Measurements from ENCODE around the gene PAPPA.

Gene PAPPA

DNA sequence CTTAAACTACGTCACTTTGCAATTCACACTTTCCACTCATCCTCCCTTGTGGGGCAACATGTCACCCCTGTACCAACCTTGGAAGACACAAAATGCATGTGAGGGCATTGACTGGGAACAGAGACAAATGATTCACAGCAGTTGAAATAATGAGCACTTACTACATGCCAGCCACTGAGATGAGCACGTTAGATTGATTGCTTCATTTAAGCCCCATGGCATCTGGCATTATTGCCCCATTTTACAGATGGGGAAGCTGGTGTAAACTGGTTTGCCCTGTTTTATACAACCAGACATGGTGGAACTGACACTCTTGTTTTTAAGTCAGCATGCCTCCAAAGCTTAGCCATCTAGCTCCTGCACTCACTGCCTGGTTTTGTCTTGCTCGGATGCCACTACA, 204.7 kb downstream of the PAPPA start:
- no peak for DNase-seq

DNA sequence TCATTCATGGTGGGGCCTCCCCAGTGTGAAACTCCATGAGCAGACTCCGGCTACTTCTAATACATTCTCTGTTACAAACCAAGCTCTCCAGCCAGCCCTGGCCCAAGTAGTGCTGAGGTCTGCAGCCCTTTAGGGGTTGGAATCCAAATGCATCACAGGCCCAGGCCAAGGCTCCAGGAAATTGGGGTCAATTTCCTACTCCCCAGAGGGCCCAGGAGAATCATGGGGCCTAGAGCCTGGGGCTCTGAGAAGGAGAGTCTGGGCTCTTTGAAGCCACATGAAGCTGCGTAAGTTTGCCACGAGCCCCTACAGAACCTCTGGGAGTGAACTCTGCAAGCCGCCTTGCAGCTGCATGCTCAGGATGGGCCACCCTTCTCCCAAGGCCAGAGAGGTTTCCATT, 206.4 kb downstream of the PAPPA start:
- DNase-seq: no peak

GRCh38 chr9:116360989-116361388, 207.4 kb downstream of the PAPPA start:
- no peak for DNase-seq

- DNase-seq: no peak
Measured at GRCh38 chr9:116361547-116361946, 208.0 kb downstream of the PAPPA start.

DNA sequence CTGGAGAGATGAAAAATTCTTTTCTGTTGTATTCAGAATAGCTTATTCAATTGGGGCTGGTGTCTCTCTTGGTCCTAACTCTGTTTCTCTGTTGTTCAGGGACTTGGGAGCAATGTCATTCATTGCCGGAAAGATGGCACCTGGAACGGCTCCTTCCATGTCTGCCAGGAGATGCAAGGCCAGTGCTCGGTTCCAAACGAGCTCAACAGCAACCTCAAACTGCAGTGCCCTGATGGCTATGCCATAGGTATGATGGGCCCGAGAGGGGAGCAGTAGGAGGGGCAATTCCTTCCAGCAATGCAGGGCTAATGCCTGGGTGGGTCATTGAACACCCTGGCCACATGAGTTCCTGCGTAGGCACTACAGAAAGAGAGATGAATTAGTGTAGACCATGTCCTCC, 208.9 kb downstream of the PAPPA start:
- DNase-seq: no peak

DNA sequence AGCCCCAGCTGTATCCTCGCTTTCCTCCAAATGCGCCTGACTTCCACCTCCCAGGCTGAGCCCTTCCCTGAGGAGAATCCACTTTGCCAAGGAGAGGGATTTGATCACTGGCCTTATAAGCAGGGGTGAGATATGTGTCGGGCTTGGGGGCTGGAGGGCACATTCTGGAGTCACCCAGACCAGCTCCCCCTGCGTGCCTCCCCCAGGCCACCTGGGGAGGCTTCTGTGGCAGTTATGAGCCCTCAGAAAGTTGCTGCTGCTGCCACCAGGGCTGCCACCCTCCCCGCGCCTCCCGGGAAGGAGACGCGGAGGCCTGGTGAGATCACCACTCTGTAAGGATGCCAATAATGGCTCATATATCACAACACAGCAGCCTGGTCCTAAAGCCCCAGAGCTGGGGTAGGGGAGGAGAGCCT, 211.5 kb downstream of the PAPPA start:
- DNase-seq: peak; percentile 83

GRCh38 chr9:116366241-116366640, 212.7 kb downstream of the PAPPA start:
- DNase-seq: no peak

DNA sequence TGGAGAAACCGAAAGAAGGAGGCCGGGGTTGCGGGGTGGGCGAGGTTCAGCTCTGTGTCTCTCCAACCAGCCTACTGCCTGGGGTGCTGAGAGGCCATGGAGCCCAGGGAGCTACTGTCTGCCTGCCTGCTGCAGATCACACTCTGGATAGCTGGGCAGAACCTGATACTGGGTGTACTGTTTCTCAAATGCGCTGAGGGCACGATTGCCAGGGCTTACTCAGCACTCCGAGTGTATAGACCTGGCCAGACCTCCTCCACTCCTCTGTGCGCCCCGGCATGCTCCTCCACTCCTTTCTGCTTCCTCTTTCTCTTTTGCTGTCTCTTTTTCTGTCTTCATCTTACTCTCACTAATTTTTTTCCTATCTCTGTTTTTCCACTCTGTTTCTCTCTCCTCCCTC, 215.1 kb downstream of the PAPPA start:
- no peak for DNase-seq

- no peak for DNase-seq
Measured at GRCh38 chr9:116369706-116370105, 216.1 kb downstream of the PAPPA start.

- no peak for DNase-seq
Measured at GRCh38 chr9:116370556-116370955, 217.0 kb downstream of the PAPPA start.

- DNase-seq: no peak
Measured at GRCh38 chr9:116372081-116372673, 218.6 kb downstream of the PAPPA start.

DNA sequence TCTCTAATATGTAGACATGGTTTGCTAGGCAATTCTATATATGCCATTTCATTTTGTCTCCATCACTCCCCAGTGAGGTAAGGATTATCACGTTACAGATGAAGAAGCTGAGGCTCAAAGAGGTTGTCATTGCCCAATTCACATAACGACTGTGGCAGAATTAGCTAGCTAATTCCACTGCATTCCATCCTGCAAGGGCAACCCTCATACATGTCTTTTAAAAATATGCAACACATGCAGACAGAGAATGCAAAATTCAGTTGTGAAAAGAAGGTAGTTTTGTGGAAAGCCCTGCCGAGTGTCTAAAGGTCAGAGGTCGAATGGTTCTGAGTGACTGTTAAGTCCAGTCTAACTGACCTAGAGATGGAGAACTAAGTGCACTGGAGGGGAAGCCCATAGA, 219.2 kb downstream of the PAPPA start:
- no peak for DNase-seq

DNA sequence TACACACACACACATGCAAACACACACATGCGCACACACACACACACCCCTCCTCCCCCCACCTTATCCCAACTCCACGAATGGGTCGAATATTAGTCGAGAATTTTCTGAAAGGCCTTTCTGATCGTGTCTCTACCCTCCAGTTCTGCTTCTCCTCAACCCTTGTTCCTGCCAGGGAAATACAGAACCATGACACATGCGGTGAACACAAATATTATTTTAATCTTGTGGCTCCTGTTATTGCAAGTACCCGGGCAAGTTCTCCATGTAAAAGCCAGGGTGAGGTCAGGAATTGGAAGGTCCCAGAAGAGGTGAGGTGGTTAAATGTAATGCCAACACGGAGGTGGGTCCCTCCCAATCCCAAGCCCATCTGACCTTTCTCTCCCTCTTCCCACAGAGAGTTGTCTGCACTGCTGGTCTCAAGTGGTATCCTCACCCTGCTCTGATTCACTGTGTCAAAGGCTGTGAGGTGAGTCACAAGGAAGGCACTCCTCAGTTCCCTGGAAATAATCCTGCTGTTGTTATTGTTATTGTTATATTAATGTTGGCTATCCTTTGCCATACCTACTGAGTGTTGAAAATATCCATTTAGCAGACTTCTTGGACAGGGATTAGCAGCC, 223.7 kb downstream of the PAPPA start:
- DNase-seq: peak; percentile 65

DNA sequence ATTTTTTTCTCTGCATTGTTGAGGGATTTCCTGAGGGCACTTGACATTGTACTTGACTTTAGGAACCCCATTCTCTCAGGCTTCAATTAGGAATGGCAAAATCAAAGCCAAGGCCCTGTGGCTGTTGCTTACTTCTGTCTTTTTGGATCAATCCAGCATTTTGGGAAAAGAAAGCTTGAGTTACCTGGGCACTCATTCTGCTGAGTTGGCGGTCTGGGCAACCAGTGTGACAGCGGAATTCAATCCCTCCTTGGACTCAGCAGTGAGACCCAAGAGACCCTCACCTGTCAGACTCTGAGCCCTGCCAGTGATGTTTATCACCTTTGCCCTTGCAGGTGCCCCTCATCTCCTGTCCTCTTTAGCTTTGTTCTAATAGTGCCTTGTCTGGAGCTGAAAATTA, 225.3 kb downstream of the PAPPA start:
- DNase-seq: no peak

- DNase-seq: no peak
Measured at GRCh38 chr9:116379821-116380220, 226.2 kb downstream of the PAPPA start.

- DNase-seq: no peak
Measured at GRCh38 chr9:116380496-116380995, 227.0 kb downstream of the PAPPA start.

DNA sequence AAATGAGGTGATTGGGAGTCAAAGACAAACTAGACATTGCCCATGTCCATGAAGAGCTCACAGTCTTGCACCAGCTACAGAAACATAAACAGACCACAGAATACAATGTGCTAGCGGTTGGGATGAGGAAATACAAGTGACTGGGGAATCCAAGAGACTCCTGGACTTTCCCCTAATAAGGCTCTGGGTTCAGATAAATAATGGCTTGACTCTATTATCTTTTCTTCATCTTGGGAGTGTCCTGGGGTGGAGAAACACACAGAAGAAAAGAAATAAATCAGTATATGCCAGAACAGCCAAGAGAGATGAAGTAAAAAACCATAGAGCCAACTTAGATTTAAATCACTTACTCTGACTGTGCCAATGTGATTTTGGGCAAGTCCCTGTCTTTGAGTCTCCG, 227.8 kb downstream of the PAPPA start:
- no peak for DNase-seq

DNA sequence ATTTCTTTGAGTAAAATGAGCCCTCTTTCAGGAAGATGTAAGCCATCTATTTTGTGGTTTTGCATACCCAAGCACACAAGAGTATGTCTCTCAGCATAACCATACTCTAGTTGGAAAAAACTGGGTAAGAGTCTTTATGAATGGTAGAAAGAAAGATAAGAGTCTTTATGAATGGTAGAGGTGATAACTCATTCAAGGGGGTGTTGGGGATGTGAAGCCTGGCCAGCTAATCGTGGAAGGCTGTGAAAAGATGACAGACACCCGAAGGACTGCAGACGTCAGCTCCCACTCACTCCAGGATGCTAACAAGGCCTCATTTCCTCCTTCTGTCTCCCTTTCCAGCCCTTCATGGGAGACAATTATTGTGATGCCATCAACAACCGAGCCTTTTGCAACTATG, 228.5 kb downstream of the PAPPA start:
- no peak for DNase-seq

DNA sequence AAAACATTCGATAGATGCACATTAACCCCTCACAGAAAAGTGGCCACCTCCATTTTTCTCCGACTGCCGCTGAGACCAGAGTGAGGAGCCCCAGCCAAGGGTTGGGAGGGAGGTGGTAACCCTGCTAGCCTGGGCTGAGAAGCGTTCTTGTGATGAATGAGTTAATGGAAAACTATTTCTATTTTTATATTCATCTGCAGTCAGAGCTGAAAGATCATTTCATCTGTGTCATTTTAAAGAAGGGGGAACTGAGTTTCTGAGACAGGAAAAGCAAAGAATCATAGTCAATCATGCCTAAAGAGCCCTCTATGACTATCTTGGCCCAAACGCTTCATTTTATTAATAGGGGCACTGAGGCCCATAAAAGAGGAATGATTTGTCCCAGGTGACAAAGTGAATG, 229.5 kb downstream of the PAPPA start:
- no peak for DNase-seq

- DNase-seq: no peak
Measured at GRCh38 chr9:116383936-116384335, 230.3 kb downstream of the PAPPA start.

DNA sequence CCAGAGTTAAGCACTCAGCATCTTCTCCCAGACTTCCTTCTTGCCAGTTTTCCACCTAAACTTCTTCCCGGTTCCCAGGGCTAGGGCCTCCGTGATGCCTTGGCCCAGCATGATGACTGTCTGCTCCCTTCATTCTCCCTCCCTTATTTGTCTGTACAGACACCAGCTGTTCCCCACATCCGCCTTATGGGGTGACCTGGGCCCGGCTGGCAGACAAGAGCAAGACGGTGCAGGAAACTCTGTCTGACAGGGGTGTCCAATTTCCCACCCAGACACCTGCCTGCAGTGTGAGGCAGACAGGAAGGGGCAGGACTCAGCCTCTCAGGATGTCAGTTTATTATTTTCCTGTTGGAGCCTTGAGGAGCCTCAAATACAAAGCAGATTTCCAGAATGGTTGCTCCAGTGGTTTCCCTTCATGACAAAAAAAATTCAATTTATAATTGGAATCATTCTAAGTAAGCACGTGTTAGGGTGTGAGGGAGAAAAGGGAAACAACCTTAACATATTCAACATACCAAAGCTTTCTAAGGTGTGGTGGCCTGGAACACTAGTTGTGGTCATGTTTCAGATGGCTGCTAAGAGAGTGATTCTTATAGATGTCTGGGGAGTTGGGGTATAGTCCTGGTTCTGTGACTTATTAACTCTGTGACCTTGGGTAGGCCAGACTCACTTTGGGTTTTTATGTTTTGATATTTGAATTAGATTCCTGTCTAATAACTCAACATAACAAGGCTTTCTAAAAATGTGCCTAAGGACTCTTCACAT, 234.5 kb downstream of the PAPPA start:
- peak; percentile 31 for DNase-seq

- no peak for DNase-seq
Measured at GRCh38 chr9:116389541-116390302, 236.1 kb downstream of the PAPPA start.

Measured in fibroblast of skin of right biceps (primary cell).